Breast epithelium (tissue), 4 donors: ENCODE results near the gene XDH. TPM values are rescaled to one million over a fixed set of nuclear protein-coding genes. Genes with fewer than 3 reads are reported as not detected.

Source experiments
- DNase-seq, 2 donors: peaks; one replicate each; pipeline ENCODE4 v3.0.0-alpha.2; 2019; ENCODE audit warnings: low spot score in 2 of 2
- H3K27ac ChIP-seq, 2 donors: fragments of 200-600 bp; sonication (generic) in 1 of 2; one replicate each; pipeline ENCODE4 v1.5.1; 2016 to 2019; ENCODE audit warnings: mild to moderate bottlenecking in 1 of 2
- H3K27me3 ChIP-seq, 2 donors: fragments of 200-600 bp; sonication (generic) in 1 of 2; one replicate each; pipeline versions ENCODE4 v1.5.1 to v1.6.0; 2017 to 2019; ENCODE audit warnings: control low read depth in 1 of 2, mild to moderate bottlenecking in 1 of 2
- H3K36me3 ChIP-seq: fragments of 200-600 bp; one replicate; pipeline ENCODE4 v1.5.1; 2019
- H3K4me1 ChIP-seq, 2 donors: fragments of 200-600 bp; sonication (generic); one replicate each; pipeline ENCODE4 v1.5.1; 2016 to 2019; ENCODE audit warnings: control low read depth in 1 of 2
- H3K4me3 ChIP-seq, 3 donors: fragments of 200-600 bp; sonication (generic); 1 replicate in 2 of 3; 2 replicates in 1 of 3; pipeline ENCODE4 v1.5.1; 2016 to 2019; ENCODE audit warnings: mild to moderate bottlenecking in 3 of 3, moderate library complexity in 2 of 3
- H3K9me3 ChIP-seq, 2 donors: fragments of 200-600 bp; sonication (generic) in 1 of 2; one replicate each; pipeline ENCODE4 v1.5.1; 2016 to 2019; ENCODE audit warnings: control low read depth in 1 of 2
- CTCF ChIP-seq, 3 donors: fragments of 450-650 bp; IDR thresholded peaks; one replicate each; pipeline ENCODE4 v1.5.1; 2016 to 2017; ENCODE audit warnings: antibody characterized with exemption in 3 of 3, mild to moderate bottlenecking in 3 of 3, moderate library complexity in 3 of 3
- POLR2A ChIP-seq: fragments of 450-650 bp; IDR thresholded peaks from one replicate; pipeline ENCODE4 v1.6.1; 2016; ENCODE audit warnings: antibody characterized with exemption, mild to moderate bottlenecking, moderate library complexity
- POLR2AphosphoS5 ChIP-seq, 3 donors: sonication (generic); formaldehyde crosslinking; IDR thresholded peaks; one replicate each; pipeline ENCODE4 v1.6.1; 2017; ENCODE audit warnings: antibody characterized with exemption in 3 of 3
- intact Hi-C: fragments of 100-400 bp; cut with DNase I; formaldehyde crosslinking; loops from one replicate; pipeline ENCODE4 v1.15.1; 2023; ENCODE audit warnings: low total_unique reads
- total RNA-seq, 3 donors: library from RNA; depleted of rRNA; stranded (reverse); fragments of >200 nt; gene quantifications; one replicate each; pipeline ENCODE4 v1.1.0, GENCODE V29; 2016

The XDH gene
- total RNA-seq, 3 donors from 2014 or later: 0.16 to 6.9 (median 1.3) TPM

GRCh38 chr2:31337197-31337596, 77.3 kb downstream of the XDH start:
- Histone ChIP-seq H3K36me3 (no peaks in the 10 kb centered on the region), H3K4me1 (no peaks in the 10 kb centered on the region), H3K4me3 (no peak overlapping the region), H3K27me3 (no peaks in the 10 kb centered on the region), H3K27ac (no peak overlapping the region), H3K9me3 (no peaks in the 10 kb centered on the region)
- intact Hi-C loops: no loop called here
- no peak for TF ChIP-seq POLR2A
- TF ChIP-seq CTCF (IDR thresholded peaks at IDR 0.05): no peak
- no peak for TF ChIP-seq POLR2AphosphoS5 (IDR thresholded peaks at IDR 0.05)
- no peak for DNase-seq

DNA sequence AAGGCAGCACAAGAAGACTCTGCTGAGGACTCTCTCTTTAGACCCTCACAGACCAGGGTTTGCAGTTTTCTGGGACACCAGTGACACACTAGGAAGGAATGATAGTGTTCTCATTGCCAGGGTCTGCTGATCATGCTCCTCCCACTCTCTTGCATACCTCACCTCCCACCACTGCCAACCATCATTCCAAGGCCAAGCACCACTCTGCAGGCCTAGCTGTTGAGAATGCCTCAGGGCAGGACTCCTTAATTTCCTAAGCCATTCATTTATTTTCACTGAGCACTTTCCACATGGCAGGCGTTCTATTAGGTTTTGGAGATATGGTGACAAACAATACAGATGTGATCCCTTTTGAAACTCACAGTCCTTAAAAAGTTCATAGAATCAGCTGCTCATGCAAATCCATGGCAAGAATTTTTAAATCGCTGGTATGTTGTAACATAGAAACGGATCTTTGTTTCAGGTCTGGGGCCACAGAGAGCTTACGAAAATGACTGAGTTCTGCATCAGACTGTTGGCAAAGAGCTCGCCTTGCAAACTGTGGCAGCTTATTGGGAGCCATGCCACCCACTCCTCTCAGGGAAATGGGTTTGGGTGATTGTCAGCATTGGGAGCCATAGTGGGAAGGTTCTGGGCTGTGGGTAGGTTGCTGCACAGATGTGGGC, 78.5 kb downstream of the XDH start:
- no peaks in the 10 kb centered on the region for H3K9me3 ChIP-seq
- no peaks in the 10 kb centered on the region for H3K36me3 ChIP-seq
- peak overlapping the region; percentile 71 to 85 for H3K27ac ChIP-seq
- peak in 1 of 2 donors; percentile 83 for DNase-seq
- intact Hi-C loops: no loop called here
- TF ChIP-seq CTCF (IDR thresholded peaks at IDR 0.05) (no peak), POLR2A (no peak), POLR2AphosphoS5 (IDR thresholded peaks at IDR 0.05) (peak in 1 of 3 donors; percentile 21)
- no peaks in the 10 kb centered on the region for H3K27me3 ChIP-seq
- no peak overlapping the region for H3K4me3 ChIP-seq
- H3K4me1 ChIP-seq: no peaks in the 10 kb centered on the region

GRCh38 chr2:31334311-31335026, 80.1 kb downstream of the XDH start:
- Histone ChIP-seq H3K27me3 (no peaks in the 10 kb centered on the region), H3K9me3 (no peaks in the 10 kb centered on the region), H3K4me3 (no peak overlapping the region), H3K36me3 (no peaks in the 10 kb centered on the region), H3K4me1 (no peaks in the 10 kb centered on the region), H3K27ac (peak overlapping the region; percentile 45 to 59)
- intact Hi-C loops: no loop called here
- no peak for TF ChIP-seq POLR2AphosphoS5 (IDR thresholded peaks at IDR 0.05)
- TF ChIP-seq CTCF (IDR thresholded peaks at IDR 0.05): no peak
- TF ChIP-seq POLR2A: no peak
- no peak for DNase-seq

- H3K4me1 ChIP-seq: no peaks in the 10 kb centered on the region
- TF ChIP-seq POLR2A: no peak
- peak in 1 of 3 donors; percentile 37 for TF ChIP-seq POLR2AphosphoS5 (IDR thresholded peaks at IDR 0.05)
- TF ChIP-seq CTCF (IDR thresholded peaks at IDR 0.05): peak; percentile 83 to 93 (median 92)
- peak; percentile 79 to 90 for DNase-seq
- H3K9me3 ChIP-seq: no peaks in the 10 kb centered on the region
- peak overlapping the region; percentile 45 to 59 for H3K27ac ChIP-seq
- no peaks in the 10 kb centered on the region for H3K27me3 ChIP-seq
- no peak overlapping the region for H3K4me3 ChIP-seq
- H3K36me3 ChIP-seq: no peaks in the 10 kb centered on the region
- intact Hi-C loops: no loop called here
Observed at GRCh38 chr2:31333527-31334183, 80.9 kb downstream of the XDH start.

- Histone ChIP-seq H3K9me3 (no peaks in the 10 kb centered on the region), H3K4me1 (no peaks in the 10 kb centered on the region), H3K27ac (peak overlapping the region in 1 of 2 donors; percentile 20), H3K27me3 (no peaks in the 10 kb centered on the region), H3K36me3 (no peaks in the 10 kb centered on the region), H3K4me3 (no peak overlapping the region)
- TF ChIP-seq POLR2AphosphoS5 (IDR thresholded peaks at IDR 0.05): no peak
- TF ChIP-seq POLR2A: no peak
- TF ChIP-seq CTCF (IDR thresholded peaks at IDR 0.05): no peak
- intact Hi-C loops: no loop called here
- DNase-seq: no peak
Observed at GRCh38 chr2:31333046-31333445, 81.5 kb downstream of the XDH start.
